NCI-H1694 (cell line): Measurements from ENCODE around the gene FBL.
"Not testable (repeated sequence)": the region's sequence is repeated elsewhere in the genome, so short reads cannot be mapped to it uniquely, and the experiment has no call there.

Experiments used
- DNase-seq: peaks from one replicate; lab custom pipeline; 2025; lab: John Stamatoyannopoulos, UW

FBL gene

DNA sequence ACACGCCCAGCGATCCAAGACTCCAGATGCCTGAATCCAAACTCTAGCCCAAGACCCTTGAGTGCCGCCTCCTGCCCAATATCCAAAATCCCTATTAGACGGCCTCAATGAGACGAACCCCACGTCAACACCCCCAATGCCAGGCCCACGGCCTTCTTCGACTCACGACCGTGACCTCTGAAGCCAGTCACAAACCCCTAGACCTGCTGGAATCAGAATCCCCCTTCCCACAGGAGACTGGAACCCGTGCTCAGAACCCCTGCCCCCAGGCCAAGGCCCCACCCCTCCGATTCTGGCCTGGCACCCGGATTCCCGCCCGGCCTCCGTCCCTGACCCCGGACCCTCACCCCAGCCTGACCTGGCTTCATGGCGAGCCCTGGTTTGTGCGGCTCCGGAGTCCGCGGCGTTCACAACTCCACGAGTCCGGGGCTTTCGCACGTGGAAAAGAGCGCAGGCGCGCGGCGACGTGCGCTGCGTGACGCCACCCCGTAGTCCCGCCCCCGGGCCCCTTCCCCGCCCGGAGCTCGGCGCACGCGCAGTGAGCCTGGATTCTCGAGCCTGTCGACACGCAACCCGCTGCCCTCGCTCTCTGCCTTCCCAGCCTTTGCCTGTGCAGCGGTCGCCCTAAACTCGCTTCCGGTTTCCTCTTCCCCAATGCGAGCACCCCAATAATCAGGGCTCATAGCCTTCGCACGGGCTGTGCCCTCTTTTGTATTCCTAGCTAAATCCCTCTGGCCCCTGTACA, at the start of gene FBL:
Gene FBL (minus strand): TSS at position 447 of the 745 bp plus-strand sequence. CDS start 79 bp downstream, at position 368.
- peak; percentile 77 for DNase-seq

DNA sequence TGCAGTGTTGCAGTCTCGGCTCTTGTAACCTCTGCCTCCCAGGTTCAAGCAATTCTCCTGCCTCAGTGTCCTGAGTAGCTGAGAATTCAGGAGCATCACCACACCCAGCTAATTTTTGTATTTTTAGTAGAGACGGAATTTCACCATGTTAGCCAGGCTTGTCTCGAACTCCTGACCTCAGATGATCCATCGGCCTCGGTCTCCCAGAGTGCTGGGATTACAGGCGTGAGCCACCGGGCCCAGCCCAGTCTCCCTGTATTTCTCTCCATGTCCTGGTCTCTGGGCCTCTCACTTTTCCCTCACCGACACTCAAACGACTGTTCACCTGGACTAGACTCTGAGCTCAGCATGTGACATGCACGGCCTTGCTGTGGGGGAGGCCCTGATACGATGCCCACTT, 48.9 kb upstream of the FBL start:
- DNase-seq = not testable (repeated sequence)

GRCh38 chr19:39894236-39894606, 48.0 kb upstream of the FBL start:
- DNase-seq = not testable (repeated sequence)

DNA sequence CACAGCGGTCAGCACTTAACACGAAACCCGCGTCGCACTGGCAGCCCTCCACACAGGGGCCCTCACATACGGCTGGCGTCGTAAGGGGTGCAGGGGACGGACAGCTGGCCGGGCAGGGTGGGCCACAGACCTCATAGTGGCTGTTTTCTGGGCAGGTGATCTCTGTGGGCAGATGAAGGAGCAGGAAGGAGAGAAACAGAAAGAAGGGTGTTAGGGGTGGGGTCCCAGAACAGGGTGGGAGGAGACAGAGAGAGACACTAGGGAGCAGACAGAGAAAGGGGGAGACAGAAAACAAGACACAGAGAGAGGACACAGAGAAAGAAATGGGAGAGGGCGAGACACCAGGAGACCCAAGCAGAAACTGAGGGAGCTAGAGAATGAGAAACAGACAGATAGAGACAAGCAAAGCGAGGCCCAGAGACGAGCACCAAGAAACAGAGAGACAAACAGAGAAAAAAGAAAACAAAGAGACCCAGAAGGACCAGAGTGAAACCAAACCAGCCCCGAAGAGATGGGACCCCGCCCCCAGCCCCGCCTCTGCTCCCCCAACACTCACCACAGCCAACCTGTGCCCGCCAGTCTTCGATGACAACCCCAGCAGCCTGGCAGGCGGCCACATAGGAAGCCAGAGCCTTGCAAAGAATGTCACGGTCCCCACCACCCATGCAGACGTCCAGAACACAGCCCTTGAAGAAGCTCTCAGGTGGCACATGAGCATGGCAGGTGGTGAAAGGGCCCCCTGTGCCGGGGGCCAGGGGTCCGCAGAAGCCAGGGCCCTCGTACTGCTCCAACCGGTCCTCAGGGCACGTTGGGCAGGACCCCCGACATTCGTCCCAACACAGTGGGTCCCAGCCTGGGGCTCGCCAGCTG, 47.4 kb upstream of the FBL start:
- DNase-seq = not testable (repeated sequence)

DNA sequence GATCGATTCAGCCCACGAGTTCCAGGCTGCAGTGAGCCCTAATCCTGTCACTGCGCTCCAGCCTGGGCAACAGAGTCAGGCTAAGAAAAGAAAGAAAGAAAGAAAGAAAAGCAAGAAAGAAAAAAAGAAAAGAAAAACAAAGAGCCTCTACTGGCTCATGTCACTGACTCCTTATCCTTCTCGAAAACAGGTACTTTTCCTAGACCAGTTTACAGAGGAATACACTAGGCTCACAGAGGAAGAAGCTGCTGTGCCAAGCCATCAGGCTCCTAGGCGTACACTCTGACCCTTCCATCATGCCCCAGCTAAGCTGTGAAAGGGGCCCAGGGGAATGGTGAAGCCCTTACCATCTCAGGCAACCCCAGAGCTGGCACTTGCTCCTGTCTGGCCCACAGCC, 46.3 kb upstream of the FBL start:
- DNase-seq = not testable (repeated sequence)

DNA sequence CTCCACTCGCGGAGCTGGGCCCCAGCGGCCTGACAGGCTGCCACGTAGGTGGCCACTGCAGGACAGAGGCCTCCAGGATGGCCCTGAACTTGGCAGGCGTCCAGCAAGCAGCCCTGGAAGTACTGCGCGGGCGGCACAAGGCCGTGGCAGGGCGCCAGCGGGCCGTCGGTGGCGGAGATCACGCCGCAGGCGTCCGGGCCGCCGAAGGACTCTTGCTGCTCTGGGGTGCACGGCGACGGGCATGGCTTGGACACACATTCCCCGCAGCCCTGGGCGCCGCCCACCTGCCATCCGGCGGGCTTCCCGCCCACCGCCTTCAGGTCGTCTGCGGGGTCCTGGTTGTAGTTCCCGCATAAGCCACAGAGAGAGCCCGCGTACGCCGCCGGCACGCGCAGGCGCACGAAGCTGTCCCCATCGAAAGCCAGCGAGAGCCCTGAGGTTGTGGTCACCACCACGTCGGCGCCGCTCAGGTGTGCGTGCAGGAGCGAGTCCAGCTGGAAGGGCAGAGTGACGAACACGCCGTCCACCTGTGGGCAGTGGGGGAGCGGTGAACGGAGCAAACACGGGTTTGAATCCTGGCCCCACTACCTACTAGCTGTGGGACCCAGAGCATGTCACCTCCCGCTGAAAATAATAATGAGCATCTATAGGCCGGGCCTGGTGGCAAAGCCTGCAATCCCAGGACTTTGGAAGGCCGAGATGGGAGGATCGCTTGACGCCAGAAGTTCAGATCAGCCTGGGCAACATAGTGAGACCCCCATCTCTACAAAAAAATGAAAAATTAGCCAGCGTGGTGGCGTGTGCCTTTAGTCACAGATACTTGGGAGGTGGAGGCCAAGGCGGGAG, 45.7 kb upstream of the FBL start:
- not testable (repeated sequence) for DNase-seq

- no peak for DNase-seq
These were observed 44.8 kb upstream of the FBL start for GRCh38 chr19:39890755-39891551.

DNA sequence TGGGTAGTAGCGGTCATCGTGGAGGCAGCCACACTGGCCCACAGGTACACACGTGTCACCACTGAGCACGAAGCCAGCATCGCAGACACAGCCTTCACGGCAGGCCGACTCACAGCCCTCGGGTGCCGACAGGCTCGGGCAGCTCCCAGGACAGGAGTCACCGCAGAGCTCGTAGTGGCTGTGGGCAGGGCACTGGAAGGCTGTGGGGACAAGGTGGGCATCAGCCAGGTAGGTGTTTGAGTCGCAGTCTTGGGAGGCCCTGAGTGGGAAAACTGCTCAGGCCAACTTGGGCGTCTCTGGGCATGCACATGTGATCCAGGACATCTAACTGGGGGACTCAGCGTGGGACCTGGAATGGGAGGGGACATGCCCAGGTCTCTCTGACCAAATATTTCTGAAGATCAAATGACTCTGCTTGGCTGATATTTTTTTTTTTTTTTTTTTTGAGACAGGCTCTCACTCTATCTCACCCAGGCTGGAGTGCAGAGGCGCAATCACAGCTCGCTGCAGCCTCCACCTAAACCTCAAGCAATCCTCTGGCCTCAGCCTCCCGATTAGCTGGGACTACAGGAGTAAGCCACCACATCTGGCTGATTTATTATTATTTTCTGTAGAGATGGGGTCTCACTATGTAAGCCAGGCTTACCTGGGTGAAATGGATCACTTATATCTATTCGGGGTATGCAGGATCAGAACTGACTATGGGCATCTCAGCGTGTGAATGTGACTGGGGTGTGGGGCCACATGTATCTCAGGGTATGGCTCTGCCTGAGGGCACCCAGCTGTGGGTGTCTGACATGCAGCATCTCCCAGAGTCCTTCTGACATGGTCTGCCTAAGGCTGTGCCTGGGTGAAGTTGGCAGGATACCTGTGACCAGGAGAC, 43.9 kb upstream of the FBL start:
- DNase-seq = not testable (repeated sequence)

DNA sequence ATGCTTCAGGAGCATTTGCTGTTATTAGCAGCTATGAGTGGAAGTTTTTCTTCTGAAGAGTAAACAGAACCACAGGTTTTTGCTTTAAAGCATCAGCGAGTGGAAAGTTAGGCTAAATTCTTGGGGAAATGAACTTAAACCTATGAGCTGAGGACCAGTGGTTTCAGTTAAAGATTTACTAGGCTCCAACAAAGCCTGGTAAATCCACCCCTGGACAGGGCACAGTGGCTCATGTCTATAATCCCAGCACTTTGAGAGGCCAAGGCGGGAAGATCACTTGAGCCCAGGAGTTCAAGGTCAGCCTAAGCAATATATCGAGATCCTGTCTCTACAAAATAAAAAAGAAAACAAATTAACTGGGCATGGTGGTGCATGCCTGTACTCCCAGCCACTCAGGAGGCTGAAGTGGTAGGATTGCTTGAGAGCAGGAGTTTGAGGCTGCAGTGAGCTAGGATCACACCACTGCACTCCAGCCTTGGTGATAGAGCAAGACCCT, 41.3 kb upstream of the FBL start:
- DNase-seq = not testable (repeated sequence)

GRCh38 chr19:39885821-39886554, 39.8 kb upstream of the FBL start:
- not testable (repeated sequence) for DNase-seq

DNA sequence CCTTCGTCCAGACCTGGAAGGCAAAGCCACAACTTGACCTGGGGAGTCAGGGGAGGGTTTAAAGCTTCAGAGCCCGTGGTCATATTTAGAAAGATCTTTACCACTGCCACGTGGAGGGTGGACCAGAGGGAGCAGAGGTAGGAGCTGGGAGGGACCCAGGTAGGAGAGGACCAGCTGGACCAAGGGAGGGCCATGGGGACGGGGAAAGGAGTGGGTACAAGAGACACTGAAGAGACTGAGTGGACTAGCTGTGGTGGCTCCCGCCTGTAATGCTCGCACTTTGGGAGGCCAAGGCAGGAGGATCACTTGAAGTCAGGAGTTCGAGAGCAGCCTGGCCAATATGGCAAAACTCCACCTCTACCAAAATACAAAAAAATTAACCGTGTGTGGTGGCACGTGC, 38.5 kb upstream of the FBL start:
- not testable (repeated sequence) for DNase-seq

GRCh38 chr19:39882645-39883044, 36.5 kb upstream of the FBL start:
- DNase-seq = not testable (repeated sequence)

- not testable (repeated sequence) for DNase-seq
These were observed 35.4 kb upstream of the FBL start for GRCh38 chr19:39881495-39882110.

DNA sequence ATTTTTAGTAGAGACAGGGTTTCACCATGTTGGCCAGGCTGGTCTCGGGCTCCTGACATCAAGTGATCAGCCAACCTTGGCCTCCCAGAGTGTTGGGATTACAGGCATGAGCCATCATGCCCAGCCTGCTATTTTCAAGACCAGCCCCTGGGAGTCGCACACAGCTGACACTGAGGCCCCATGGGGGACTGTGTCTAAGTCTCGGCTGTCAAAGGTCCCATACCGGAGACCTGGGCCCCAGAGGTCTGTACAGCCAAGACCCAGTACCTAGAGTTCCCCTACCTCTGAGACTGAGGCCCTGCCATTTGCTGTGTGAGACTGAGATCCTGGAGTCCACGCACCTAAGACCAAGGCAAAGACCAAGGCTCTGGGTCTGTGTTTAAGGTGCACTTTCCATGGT, 34.1 kb upstream of the FBL start:
- DNase-seq = not testable (repeated sequence)

- not testable (repeated sequence) for DNase-seq
These were observed 33.6 kb upstream of the FBL start for GRCh38 chr19:39879796-39880195.

- DNase-seq = not testable (repeated sequence)
These were observed 32.7 kb upstream of the FBL start for GRCh38 chr19:39878866-39879265.

- DNase-seq = no peak
These were observed 32.2 kb upstream of the FBL start for GRCh38 chr19:39878398-39878797.

GRCh38 chr19:39877982-39878381, 31.8 kb upstream of the FBL start:
- DNase-seq = not testable (repeated sequence)

GRCh38 chr19:39877488-39877887, 31.3 kb upstream of the FBL start:
- not testable (repeated sequence) for DNase-seq
